22Rv1 (cell line): Measurements from ENCODE around the gene VIPR2.
"Not testable (repeated sequence)": the region's sequence is repeated elsewhere in the genome, so short reads cannot be mapped to it uniquely, and the experiment has no call there.

Source experiments
- CTCF ChIP-seq: fragments of 450-650 bp; IDR thresholded peaks from 2 replicates; pipeline ENCODE4 v1.5.1; 2017; ENCODE audit warnings: mild to moderate bottlenecking
- ZFX ChIP-seq: fragments of 450-650 bp; IDR thresholded peaks from 2 replicates; pipeline ENCODE4 v1.6.1; 2017; ENCODE audit warnings: antibody characterized with exemption, borderline replicate concordance

DNA sequence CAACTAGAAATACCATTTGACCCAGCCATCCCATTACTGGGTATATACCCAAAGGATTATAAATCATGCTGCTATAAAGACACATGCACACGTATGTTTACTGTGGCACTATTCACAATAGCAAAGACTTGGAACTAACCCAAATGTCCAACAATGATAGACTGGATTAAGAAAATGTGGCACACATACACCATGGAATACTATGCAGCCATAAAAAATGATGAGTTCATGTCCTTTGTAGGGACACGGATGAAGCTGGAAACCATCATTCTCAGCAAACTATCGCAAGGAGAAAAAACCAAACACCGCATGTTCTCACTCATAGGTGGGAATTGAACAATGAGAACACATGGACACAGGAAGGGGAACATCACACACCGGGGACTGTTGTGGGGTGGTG is 62.6 kb downstream of the VIPR2 start:
- not testable (repeated sequence) for TF ChIP-seq CTCF, ZFX
